GM18870 (cell line): Measurements from ENCODE around the gene TVP23A.
"Not testable (repeated sequence)": the region's sequence is repeated elsewhere in the genome, so short reads cannot be mapped to it uniquely, and the experiment has no call there.

ENCODE experiments used
- ATAC-seq: cut with Tn5 transposase; IDR thresholded peaks from one replicate; pipeline ENCODE4 v1.9.1; 2021; ENCODE audit warnings: moderate library complexity; ENCODE audit not compliant: unreplicated experiment

TVP23A gene

GRCh38 chr16:10836174-10836853 lies 17.7 kb upstream of the TVP23A start:
- no peak for ATAC-seq

GRCh38 chr16:10835281-10835931 lies 16.8 kb upstream of the TVP23A start:
- ATAC-seq = peak; percentile 47

- no peak for ATAC-seq
Measured at GRCh38 chr16:10834766-10835165, 16.2 kb upstream of the TVP23A start.

GRCh38 chr16:10834130-10834529 lies 15.5 kb upstream of the TVP23A start:
- ATAC-seq = no peak

- ATAC-seq = no peak
Measured at GRCh38 chr16:10833271-10833670, 14.7 kb upstream of the TVP23A start.

GRCh38 chr16:10831894-10832886 lies 13.6 kb upstream of the TVP23A start:
- ATAC-seq = no peak

GRCh38 chr16:10830240-10830639 lies 11.6 kb upstream of the TVP23A start:
- ATAC-seq = not testable (repeated sequence)

- ATAC-seq = not testable (repeated sequence)
Measured at GRCh38 chr16:10829390-10830098, 10.9 kb upstream of the TVP23A start.

- no peak for ATAC-seq
Measured at GRCh38 chr16:10828851-10829366, 10.3 kb upstream of the TVP23A start.

- ATAC-seq = no peak
Measured at GRCh38 chr16:10827691-10828341, 9.2 kb upstream of the TVP23A start.

- ATAC-seq = no peak
Measured at GRCh38 chr16:10824111-10824893, 5.7 kb upstream of the TVP23A start.

- ATAC-seq = no peak
Measured at GRCh38 chr16:10822702-10823101, 4.1 kb upstream of the TVP23A start.

GRCh38 chr16:10820546-10820945 lies 2.0 kb upstream of the TVP23A start:
- no peak for ATAC-seq

- ATAC-seq = no peak
Measured at GRCh38 chr16:10817514-10817913, 1.1 kb downstream of the TVP23A start.

GRCh38 chr16:10813099-10813455 lies 5.5 kb downstream of the TVP23A start:
- ATAC-seq = no peak

- ATAC-seq = peak; percentile 68
Measured at GRCh38 chr16:10812312-10813098, 6.1 kb downstream of the TVP23A start.

GRCh38 chr16:10809706-10810105 lies 8.9 kb downstream of the TVP23A start:
- no peak for ATAC-seq

- ATAC-seq = no peak
Measured at GRCh38 chr16:10808850-10809249, 9.7 kb downstream of the TVP23A start.

- ATAC-seq = no peak
Measured at GRCh38 chr16:10808218-10808617, 10.4 kb downstream of the TVP23A start.
